Osteocyte (in vitro differentiated cells): ENCODE measurements around the gene MTMR12. TPM values are rescaled to one million over a fixed set of nuclear protein-coding genes. Genes with fewer than 3 reads are reported as not detected.

Experiments used
- DNase-seq: peaks from one replicate; pipeline ENCODE4 v3.0.0; 2021; ENCODE audit warnings: mixed read lengths; ENCODE audit not compliant: unreplicated experiment; ENCODE audit errors: extremely low spot score
- H3K27ac Mint-ChIP-seq: one replicate; pipeline ENCODE4 v1.8.0; 2021; ENCODE audit warnings: mild to moderate bottlenecking, mixed read lengths; ENCODE audit not compliant: unreplicated experiment
- H3K27me3 Mint-ChIP-seq: one replicate; pipeline ENCODE4 v1.8.0; 2021; ENCODE audit warnings: mixed read lengths; ENCODE audit not compliant: unreplicated experiment
- H3K36me3 Mint-ChIP-seq: one replicate; pipeline ENCODE4 v1.8.0; 2021; ENCODE audit warnings: mixed read lengths; ENCODE audit not compliant: unreplicated experiment
- H3K4me1 Mint-ChIP-seq: one replicate; pipeline ENCODE4 v1.8.0; 2021; ENCODE audit warnings: mixed read lengths; ENCODE audit not compliant: unreplicated experiment
- H3K4me3 Mint-ChIP-seq: one replicate; pipeline ENCODE4 v1.8.0; 2021; ENCODE audit warnings: mild to moderate bottlenecking, moderate library complexity, mixed read lengths; ENCODE audit not compliant: unreplicated experiment
- H3K9me3 Mint-ChIP-seq: one replicate; pipeline ENCODE4 v1.8.0; 2021; ENCODE audit warnings: mixed read lengths; ENCODE audit not compliant: unreplicated experiment
- total RNA-seq: library from RNA; stranded (reverse); gene quantifications from 2 replicates; pipeline ENCODE4 v1.2.1, GENCODE V29; 2021
- TF ChIP-seq, protein P1 (sequence below): fragments of 200-600 bp; sonication (generic); IDR thresholded peaks from 2 replicates; pipeline ENCODE4 v1.5.0; 2021; ENCODE audit warnings: antibody characterized with exemption, mild to moderate bottlenecking, moderate library complexity

Gene MTMR12
- total RNA-seq, 1 donor from 2014 or later = 23.4 TPM

- H3K4me1 Mint-ChIP-seq = peaks cover 27% of the 10 kb centered on the region
- no peak overlapping the region for H3K4me3 Mint-ChIP-seq
- no peaks in the 10 kb centered on the region for H3K9me3 Mint-ChIP-seq
- no peak for DNase-seq
- H3K36me3 Mint-ChIP-seq = peaks cover 11% of the 10 kb centered on the region
- TF ChIP-seq, protein P1, sequence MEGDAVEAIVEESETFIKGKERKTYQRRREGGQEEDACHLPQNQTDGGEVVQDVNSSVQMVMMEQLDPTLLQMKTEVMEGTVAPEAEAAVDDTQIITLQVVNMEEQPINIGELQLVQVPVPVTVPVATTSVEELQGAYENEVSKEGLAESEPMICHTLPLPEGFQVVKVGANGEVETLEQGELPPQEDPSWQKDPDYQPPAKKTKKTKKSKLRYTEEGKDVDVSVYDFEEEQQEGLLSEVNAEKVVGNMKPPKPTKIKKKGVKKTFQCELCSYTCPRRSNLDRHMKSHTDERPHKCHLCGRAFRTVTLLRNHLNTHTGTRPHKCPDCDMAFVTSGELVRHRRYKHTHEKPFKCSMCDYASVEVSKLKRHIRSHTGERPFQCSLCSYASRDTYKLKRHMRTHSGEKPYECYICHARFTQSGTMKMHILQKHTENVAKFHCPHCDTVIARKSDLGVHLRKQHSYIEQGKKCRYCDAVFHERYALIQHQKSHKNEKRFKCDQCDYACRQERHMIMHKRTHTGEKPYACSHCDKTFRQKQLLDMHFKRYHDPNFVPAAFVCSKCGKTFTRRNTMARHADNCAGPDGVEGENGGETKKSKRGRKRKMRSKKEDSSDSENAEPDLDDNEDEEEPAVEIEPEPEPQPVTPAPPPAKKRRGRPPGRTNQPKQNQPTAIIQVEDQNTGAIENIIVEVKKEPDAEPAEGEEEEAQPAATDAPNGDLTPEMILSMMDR = no peak
- H3K27ac Mint-ChIP-seq = peak overlapping the region; percentile 19
- H3K27me3 Mint-ChIP-seq = no peaks in the 10 kb centered on the region
Measured at GRCh38 chr5:32308946-32309345, 3.8 kb downstream of the MTMR12 start.

DNA sequence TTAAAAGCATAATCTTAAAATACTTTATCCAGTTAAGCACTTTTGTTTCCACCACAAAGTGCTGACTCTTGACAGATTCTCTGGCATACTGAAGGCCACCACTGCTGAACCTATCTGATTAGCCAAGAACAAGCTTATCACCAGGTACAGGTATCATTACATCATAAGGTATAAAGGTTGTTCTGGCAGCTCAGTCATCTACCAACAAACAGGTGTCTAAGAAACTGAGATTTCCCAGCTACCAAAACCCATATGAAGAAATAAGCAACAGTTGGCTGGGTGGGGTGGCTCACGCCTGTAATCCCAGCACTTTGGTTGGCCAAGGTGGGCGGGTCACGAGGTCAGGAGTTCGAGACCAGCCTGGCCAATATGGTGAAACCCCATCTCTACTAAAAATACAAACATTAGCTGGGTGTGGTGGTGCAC lies 5.0 kb downstream of the MTMR12 start:
- TF ChIP-seq, protein P1 = no peak
- Mint-ChIP-seq H3K36me3 (peaks cover 11% of the 10 kb centered on the region), H3K4me3 (no peak overlapping the region), H3K4me1 (peaks cover 33% of the 10 kb centered on the region), H3K27me3 (no peaks in the 10 kb centered on the region), H3K9me3 (no peaks in the 10 kb centered on the region), H3K27ac (no peak overlapping the region)
- no peak for DNase-seq

GRCh38 chr5:32304622-32305021 lies 8.1 kb downstream of the MTMR12 start:
- H3K27me3 Mint-ChIP-seq = no peaks in the 10 kb centered on the region
- H3K27ac Mint-ChIP-seq = no peak overlapping the region
- H3K36me3 Mint-ChIP-seq = peaks cover 4% of the 10 kb centered on the region
- TF ChIP-seq, protein P1 = no peak
- no peaks in the 10 kb centered on the region for H3K9me3 Mint-ChIP-seq
- DNase-seq = no peak
- no peak overlapping the region for H3K4me3 Mint-ChIP-seq
- peaks cover 24% of the 10 kb centered on the region for H3K4me1 Mint-ChIP-seq

GRCh38 chr5:32303755-32304120 lies 9.0 kb downstream of the MTMR12 start:
- TF ChIP-seq, protein P1 = no peak
- Mint-ChIP-seq H3K4me1 (peaks cover 17% of the 10 kb centered on the region), H3K4me3 (no peak overlapping the region), H3K9me3 (no peaks in the 10 kb centered on the region), H3K36me3 (peaks cover 4% of the 10 kb centered on the region), H3K27me3 (no peaks in the 10 kb centered on the region), H3K27ac (no peak overlapping the region)
- DNase-seq = no peak

- no peak overlapping the region for H3K4me3 Mint-ChIP-seq
- TF ChIP-seq, protein P1 = no peak
- no peaks in the 10 kb centered on the region for H3K9me3 Mint-ChIP-seq
- H3K36me3 Mint-ChIP-seq = peaks cover 4% of the 10 kb centered on the region
- no peak for DNase-seq
- peak overlapping the region; percentile 35 for H3K27ac Mint-ChIP-seq
- H3K27me3 Mint-ChIP-seq = no peaks in the 10 kb centered on the region
- H3K4me1 Mint-ChIP-seq = peaks cover 18% of the 10 kb centered on the region
Measured at GRCh38 chr5:32302835-32303754, 9.6 kb downstream of the MTMR12 start.
